Activated effector memory CD4-positive, alpha-beta T cell treated with Interleukin-2 at 50 U/mL for 16 hours (primary cell): ENCODE measurements around the gene TUBGCP2.

Source experiments
- DNase-seq: peaks from one replicate; pipeline ENCODE4 v3.0.0-alpha.2; 2020

The TUBGCP2 gene

DNA sequence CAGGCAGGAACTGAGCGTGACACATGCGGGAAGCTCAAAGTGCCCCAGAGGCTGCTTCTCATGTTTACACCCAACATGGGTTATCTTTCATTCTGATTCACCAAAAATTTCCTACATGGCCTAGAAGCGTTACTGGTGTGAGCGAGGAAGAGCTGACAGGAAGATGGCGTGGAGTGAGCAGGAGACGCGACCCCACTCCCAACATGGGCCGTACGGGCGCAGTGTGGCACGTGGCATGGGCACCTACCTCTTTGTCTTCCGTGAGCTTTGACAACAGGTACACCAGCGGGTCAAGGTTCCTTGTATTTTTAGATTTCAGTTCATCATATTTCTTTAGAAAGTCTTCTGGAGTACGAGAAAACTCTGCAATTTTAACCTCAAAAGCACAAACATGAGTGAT is 8.9 kb downstream of the TUBGCP2 start:
- DNase-seq = no peak

- DNase-seq = no peak
Measured at GRCh38 chr10:133299224-133299623, 9.4 kb downstream of the TUBGCP2 start.

GRCh38 chr10:133298466-133298865 is 10.2 kb downstream of the TUBGCP2 start:
- no peak for DNase-seq

DNA sequence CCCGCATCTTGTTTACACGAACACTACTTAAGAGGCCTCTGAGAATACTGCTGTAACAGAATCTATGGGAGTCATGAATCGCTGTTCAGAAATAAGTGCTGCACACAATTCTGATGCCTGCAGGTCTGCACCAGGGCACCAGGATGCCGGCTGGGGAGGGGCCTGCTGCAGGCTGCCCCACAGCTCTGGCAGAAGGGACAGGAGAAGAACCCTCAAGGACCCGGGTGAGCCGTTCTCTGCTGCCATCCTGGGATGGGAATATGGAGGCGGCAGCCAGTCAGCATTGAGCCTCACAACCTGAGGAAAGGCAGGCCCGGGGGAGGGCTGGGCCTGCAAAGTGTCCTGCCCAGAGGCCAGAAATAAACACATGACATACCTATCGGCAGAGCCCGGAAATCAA is 11.2 kb downstream of the TUBGCP2 start:
- DNase-seq = no peak

- no peak for DNase-seq
Measured at GRCh38 chr10:133295426-133296320, 13.0 kb downstream of the TUBGCP2 start.

- DNase-seq = no peak
Measured at GRCh38 chr10:133294189-133294588, 14.5 kb downstream of the TUBGCP2 start.

DNA sequence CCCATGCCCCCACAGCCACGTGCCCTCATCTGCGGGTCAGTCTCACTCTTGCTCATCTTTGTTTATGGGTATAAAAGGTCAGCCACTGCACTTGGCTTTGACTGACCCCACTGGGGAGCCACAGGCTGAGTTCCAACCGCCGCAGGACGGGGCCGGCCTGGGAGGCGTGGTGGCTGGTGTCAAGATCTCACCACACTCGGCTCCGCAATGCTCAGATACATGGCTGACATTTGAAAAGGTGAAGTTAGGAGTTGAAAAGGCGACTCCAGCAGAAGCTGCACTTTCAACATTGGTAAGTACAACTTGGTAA is 14.9 kb downstream of the TUBGCP2 start:
- DNase-seq = no peak

DNA sequence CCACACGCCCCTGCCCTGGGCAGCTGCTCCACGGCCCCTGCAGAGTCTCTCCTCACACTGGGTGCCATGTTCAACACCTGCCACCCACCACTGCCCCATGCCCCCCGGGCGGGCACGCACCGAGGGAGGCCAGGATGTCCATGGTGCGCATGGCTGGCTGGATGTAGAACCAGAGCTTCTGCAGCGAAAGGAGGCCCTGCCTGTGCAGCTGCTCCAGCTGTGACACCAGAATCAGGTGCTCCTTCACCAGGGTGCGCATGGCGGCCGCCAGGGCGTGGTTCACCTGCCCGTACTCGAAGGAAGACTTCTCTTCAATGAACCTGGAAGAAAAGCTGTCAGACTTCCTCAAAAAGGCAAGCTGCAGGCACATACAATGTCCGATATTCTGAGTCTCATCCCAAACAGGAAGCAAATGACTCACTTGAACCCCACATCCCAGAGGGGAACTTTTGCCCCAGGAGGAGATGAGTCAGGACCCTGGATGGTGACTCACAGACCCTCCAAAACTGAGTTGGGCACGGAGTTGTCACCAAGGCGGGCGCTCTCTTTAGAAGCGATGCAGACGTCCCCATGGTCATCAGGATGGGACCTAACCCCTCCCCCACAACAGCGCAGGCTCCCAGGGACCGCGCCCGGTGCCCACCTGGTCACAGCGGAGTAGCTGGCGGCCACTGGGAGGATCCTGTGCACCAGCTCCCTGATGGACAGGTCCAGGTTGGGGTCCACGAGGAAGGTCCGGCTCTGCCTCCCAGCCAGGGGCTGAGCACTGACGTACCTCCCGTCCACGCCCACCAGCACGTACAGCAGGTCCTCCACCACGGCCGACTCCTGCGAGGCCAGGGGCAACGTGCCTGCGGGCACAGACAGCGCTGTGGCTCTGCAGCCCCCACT is 15.5 kb downstream of the TUBGCP2 start:
- DNase-seq = no peak

DNA sequence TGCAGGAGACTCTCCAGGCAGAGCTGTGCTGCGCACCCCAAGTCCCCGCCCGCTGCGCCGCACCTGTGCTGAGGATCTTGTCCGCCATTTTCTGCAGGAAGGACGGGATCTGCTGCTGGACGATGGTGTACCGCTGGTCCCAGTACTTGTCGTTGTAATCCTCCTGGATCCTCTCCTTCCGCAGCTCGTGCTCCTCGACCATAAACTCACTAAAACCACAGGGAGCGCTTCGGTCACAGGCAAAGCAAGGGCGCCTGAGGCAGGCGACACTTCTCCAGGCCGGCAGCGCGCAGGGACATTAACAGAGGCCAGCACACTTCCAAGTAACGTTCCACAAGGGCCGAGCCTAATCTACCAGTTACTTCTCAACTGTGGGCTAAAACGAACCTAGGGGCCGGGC is 18.9 kb downstream of the TUBGCP2 start:
- no peak for DNase-seq

DNA sequence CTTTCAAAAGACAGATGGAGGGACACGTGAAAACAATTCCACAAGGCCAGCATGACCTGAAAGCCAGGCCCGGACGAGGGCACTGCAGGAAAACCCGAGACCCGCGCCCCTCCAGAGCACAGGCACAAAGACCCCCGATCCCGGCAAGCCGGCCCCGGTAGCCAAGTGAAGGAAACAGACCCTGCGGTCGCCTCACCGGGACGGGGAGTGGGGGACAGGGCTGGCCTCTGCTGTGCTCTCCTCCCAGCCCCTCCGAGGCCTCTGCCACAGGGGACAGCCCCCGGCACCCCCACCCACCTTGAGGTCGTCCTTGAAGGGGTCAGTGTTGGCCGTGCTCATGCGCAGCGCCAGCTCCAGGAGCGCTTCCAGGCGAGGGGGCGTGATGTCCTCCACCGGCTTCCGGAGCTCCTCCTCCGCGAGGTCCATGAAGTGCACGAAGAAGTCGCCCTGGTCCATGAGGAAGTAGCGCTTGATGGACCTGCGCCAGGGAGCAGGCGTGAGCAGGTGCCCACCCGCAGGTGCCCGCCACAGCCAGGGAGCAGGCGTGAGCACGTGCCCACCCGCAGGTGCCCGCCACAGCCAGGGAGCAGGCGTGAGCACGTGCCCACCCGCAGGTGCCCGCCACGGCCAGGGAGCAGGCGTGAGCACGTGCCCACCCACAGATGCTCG is 20.7 kb downstream of the TUBGCP2 start:
- DNase-seq = no peak

DNA sequence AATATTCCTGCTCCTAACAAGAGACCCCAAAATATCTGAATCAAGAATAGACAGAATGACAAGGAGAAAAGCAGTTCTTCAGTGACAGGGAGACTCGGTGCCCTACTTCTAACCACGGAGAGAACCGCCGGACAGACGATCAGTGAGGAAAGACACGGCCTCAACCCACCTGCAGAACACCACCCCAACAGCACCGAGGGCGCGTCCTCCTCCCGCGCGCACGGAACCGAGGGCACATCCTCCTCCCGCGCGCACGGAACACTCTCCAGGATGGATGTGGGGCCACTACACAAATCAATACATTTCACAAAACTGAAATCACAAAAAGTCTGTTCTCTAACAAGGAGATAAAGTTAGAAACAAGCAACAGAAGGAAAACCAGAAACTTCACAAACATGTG is 22.3 kb downstream of the TUBGCP2 start:
- DNase-seq = no peak

DNA sequence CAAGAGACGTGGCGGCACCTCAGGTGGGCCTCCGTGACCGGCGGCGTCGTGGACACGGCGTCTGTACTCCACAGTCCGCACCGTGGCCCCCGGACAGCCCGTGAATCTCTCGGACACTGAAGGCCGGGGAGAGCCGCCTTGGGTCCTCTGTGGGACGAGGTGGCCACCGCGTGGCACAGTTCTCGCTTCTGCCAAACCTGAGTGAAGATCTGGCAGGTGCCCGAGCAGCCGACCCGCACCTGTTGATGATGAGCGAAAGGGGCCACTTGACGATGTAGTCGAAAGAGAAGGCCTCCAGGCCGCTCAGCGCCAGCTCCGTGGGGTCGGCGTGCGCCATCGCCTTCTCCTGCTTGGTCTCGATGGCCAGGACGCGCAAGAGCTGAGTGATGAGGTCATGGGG is 23.5 kb downstream of the TUBGCP2 start:
- DNase-seq = no peak

DNA sequence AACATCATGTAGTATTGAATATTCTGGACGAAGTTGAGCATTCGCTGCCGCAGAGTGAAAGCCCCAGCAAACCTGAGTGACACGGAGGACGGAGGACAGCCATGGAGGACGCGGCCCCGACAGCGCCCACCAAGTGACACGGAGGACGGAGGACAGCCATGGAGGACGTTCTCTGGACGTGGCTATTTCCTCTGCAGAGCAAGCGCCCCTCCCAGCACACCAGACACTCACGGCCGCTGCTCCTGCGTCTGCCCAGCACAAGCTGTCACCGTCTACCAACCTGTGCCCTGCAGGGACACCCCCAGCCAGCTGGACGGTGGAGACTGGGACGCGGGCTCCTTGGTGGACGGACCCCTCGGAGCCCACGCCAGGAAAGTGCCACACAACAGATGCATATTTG is 24.7 kb downstream of the TUBGCP2 start:
- no peak for DNase-seq

GRCh38 chr10:133282846-133283390 is 25.8 kb downstream of the TUBGCP2 start:
- no peak for DNase-seq

- DNase-seq = no peak
Measured at GRCh38 chr10:133281628-133282372, 26.9 kb downstream of the TUBGCP2 start.

DNA sequence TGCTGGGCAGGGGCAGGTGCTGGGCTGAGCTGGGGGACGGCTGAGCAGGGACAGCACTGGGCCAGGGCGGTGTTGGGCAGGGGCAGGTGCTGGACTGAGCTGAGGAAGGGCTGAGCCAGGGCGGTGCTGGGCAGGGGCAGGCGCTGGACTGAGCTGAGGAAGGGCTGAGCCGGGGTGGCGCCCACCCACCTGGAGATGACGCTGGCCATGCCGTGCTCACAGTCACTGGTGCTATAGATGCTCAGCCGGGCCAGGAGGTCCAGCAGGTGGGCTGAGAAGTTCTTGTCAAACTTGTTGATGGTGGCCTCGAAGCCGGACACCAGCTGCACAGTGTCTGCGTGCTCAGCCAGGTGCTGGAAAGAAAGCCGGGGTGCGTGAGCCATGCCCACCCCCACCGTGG is 27.6 kb downstream of the TUBGCP2 start:
- no peak for DNase-seq

DNA sequence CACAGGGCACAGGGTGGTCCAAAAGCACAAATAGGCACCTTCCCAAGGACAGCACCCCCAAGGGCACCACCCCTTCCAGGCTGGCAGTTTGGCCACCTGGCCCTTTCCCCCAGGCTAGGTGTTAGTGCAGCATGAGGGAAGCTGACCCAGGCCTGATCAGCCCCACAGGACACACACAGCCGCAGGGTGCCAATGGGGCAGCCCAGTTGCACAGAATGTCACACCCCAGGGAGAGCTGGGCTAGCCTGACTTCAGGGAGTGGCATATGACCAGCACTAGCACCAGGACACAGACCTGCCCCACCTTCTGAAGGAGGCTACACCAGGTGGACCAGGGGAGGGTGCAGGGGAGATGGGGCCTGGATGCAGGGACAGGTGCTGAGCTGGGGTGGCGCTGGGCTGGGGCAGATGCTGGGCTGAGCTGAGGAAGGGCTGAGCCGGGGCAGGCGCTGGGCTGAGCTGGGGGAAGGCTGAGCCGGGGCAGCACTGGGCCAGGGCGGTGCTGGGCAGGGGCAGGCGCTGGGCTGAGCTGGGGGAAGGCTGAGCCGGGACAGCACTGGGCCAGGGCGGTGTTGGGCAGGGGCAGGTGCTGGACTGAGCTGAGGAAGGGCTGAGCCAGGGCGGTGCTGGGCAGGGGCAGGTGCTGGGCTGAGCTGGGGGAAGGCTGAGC is 28.1 kb downstream of the TUBGCP2 start:
- DNase-seq = no peak

- no peak for DNase-seq
Measured at GRCh38 chr10:133279326-133280226, 29.1 kb downstream of the TUBGCP2 start.

GRCh38 chr10:133278577-133279265 is 30.0 kb downstream of the TUBGCP2 start:
- peak; percentile 65 for DNase-seq

DNA sequence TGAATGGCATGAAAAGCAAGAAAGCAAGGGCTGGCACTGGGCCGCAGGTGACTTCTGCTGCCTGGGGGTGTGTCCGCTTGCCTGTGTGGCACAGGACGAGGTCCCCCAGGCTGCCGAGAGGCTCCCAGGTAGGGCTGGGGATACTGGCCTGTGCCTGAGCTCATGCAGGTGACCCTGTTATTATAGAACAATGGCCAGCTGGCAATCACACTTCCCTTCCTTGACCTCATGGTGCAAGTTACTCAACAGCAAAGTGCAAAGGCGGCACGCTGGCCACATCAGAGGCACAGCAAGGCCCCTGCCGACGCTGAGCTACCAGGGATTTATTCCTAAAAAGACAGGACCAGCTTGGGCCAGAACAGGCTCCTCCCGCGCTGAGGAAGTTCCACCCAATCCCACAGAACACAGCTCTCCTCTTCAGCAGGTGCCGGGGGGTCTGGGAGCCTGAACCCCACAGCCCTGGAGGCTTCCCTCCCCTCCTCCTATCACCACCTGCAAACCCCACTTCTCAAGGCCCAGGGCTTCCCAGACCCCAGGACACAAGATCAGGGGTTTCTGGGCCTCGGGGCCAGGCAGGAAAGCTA is 30.6 kb downstream of the TUBGCP2 start:
- DNase-seq = no peak
